HepG2 (cell line): ENCODE data around the gene LITAFD. TPM values are rescaled to one million over a fixed set of nuclear protein-coding genes. Genes with fewer than 3 reads are reported as not detected.

Experiments used
- ASH2L ChIP-seq: fragments of 300-600, 200-600 bp; sonication (generic); IDR thresholded peaks from 2 replicates; pipeline ENCODE4 v1.7.0; 2017; ENCODE audit warnings: low read depth, mild to moderate bottlenecking, moderate library complexity, mixed read lengths, low read length; ENCODE audit not compliant: insufficient read length
- CCDC6 ChIP-seq: sonication (generic); formaldehyde crosslinking; IDR thresholded peaks from 2 replicates; pipeline ENCODE4 v1.8.1; 2022; ENCODE audit warnings: mild to moderate bottlenecking, missing genetic modification reagents, moderate library complexity
- CREM ChIP-seq, 2 experiments: sonication (generic) in 1 of 2; formaldehyde crosslinking in 1 of 2; IDR thresholded peaks; 2 replicates each; pipeline versions ENCODE4 v1.4.0 to v1.6.1; 2016 to 2020; ENCODE audit warnings: antibody characterized with exemption in 1 of 2, mild to moderate bottlenecking in 1 of 2, missing genetic modification reagents in 1 of 2
- KLF9 ChIP-seq: IDR thresholded peaks from 2 replicates; pipeline ENCODE4 v1.6.1; 2016; ENCODE audit warnings: low read depth
- LCORL ChIP-seq, 2 experiments: fragments of 450-650 bp in 1 of 2; sonication (generic) in 1 of 2; formaldehyde crosslinking in 1 of 2; IDR thresholded peaks; 2 replicates each; pipeline versions ENCODE4 v1.5.0 to v1.6.1; 2017 to 2020; ENCODE audit warnings: antibody characterized with exemption in 1 of 2, missing genetic modification reagents in 1 of 2
- PAF1 ChIP-seq: IDR thresholded peaks from 2 replicates; pipeline ENCODE4 v1.6.1; 2016; ENCODE audit warnings: missing genetic modification reagents, missing compliant biosample characterization
- STAG1 ChIP-seq: sonication (generic); formaldehyde crosslinking; IDR thresholded peaks from 2 replicates; pipeline ENCODE4 v1.4.0; 2020; ENCODE audit warnings: missing genetic modification reagents
- TCF7L2 ChIP-seq: IDR thresholded peaks from 2 replicates; pipeline ENCODE4 v1.6.1; 2011; ENCODE audit warnings: mild to moderate bottlenecking, low read depth, low read length, moderate library complexity
- ZBTB49 ChIP-seq: sonication (generic); formaldehyde crosslinking; IDR thresholded peaks from 2 replicates; pipeline ENCODE4 v1.4.0; 2020; ENCODE audit warnings: missing genetic modification reagents, borderline replicate concordance
- ZNF256 ChIP-seq: sonication (generic); formaldehyde crosslinking; conservative IDR thresholded peaks from 2 replicates; pipeline ENCODE4 v1.4.0; 2020; ENCODE audit warnings: missing genetic modification reagents
- ZNF383 ChIP-seq: sonication (generic); formaldehyde crosslinking; IDR thresholded peaks from 2 replicates; pipeline ENCODE4 v1.4.0; 2020; ENCODE audit warnings: missing genetic modification reagents, mild to moderate bottlenecking, borderline replicate concordance
- ZNF646 ChIP-seq: sonication (generic); formaldehyde crosslinking; IDR thresholded peaks from 2 replicates; pipeline ENCODE4 v1.9.0; 2021; ENCODE audit warnings: mild to moderate bottlenecking, missing genetic modification reagents
- ZUFSP ChIP-seq: sonication (generic); formaldehyde crosslinking; IDR thresholded peaks from 2 replicates; pipeline ENCODE4 v1.9.0; 2021; ENCODE audit warnings: missing genetic modification reagents, mild to moderate bottlenecking, borderline replicate concordance
- polyA plus RNA-seq, 8 experiments: library from polyadenylated mRNA; depleted of rRNA in 3 of 8; stranded (reverse) in 7 of 8; unstranded in 1 of 8; fragments of >200 nt; fragmentation: Illumina TruSeq in 4 of 8; extraction: Trizol in 4 of 8; gene quantifications; 2 replicates each; pipeline versions ENCODE4 v1.2.1 to v1.2.3, GENCODE V29; 2011 to 2016; ENCODE audit warnings: low read depth in 4 of 8, missing spikeins in 1 of 8, mixed read lengths in 1 of 8; ENCODE audit not compliant: insufficient read depth in 1 of 8
- total RNA-seq, 5 experiments: library from RNA; depleted of rRNA; stranded (reverse); fragments of >200 nt; fragmentation: Illumina TruSeq; extraction: Trizol; gene quantifications; 2 replicates each; pipeline ENCODE4 v1.2.3, GENCODE V29; 2016; ENCODE audit warnings: low read depth in 1 of 5
- TF ChIP-seq, protein P1 (sequence below): sonication (generic); formaldehyde crosslinking; IDR thresholded peaks from 2 replicates; pipeline ENCODE4 v1.8.0; 2022; ENCODE audit warnings: low read depth, missing genetic modification reagents
- TF ChIP-seq, protein P2 (sequence below): IDR thresholded peaks from 2 replicates; pipeline ENCODE4 v1.6.1; 2016; ENCODE audit warnings: control low read depth

Gene LITAFD
- total and polyA plus RNA-seq, 2 of the 13 experiments (the other 11 are each of a cell fraction or from before 2014, with no cell fraction given): not detected

- TF ChIP-seq ZNF646 (no peak), STAG1 (peak; percentile 49; the same call in 1 of the 2 replicates), ASH2L (peak; percentile 11), ZBTB49 (CRISPR knock-in tag) (no peak), KLF9 (peak; percentile 64; the same call in 1 of the 2 replicates), LCORL (IDR thresholded peaks at IDR 0.05) (no peak), LCORL (CRISPR knock-in tag; IDR thresholded peaks at IDR 0.05) (peak; percentile 83), ZUFSP (CRISPR knock-in tag) (0 out of 2 replicates have a peak, but pooled peaks have one; percentile 33), PAF1 (CRISPR knock-in tag) (peak; percentile 98), TCF7L2 (no peak), CREM (IDR thresholded peaks at IDR 0.05) (peak; percentile 59; the same call in 1 of the 2 replicates), CREM (CRISPR knock-in tag; IDR thresholded peaks at IDR 0.05) (no peak), ZNF256 (CRISPR knock-in tag) (no peak), ZNF383 (CRISPR knock-in tag) (no peak), CCDC6 (CRISPR knock-in tag) (no peak; the same call in 1 of the 2 replicates)
- TF ChIP-seq, protein P1, sequence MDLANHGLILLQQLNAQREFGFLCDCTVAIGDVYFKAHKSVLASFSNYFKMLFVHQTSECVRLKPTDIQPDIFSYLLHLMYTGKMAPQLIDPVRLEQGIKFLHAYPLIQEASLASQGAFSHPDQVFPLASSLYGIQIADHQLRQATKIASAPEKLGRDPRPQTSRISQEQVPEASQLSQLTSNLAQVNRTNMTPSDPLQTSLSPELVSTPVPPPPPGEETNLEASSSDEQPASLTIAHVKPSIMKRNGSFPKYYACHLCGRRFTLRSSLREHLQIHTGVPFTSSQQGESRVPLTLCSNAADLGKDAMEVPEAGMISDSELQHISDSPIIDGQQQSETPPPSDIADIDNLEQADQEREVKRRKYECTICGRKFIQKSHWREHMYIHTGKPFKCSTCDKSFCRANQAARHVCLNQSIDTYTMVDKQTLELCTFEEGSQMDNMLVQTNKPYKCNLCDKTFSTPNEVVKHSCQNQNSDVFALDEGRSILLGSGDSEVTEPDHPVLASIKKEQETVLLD (CRISPR knock-in tag): no peak
- TF ChIP-seq, protein P2, sequence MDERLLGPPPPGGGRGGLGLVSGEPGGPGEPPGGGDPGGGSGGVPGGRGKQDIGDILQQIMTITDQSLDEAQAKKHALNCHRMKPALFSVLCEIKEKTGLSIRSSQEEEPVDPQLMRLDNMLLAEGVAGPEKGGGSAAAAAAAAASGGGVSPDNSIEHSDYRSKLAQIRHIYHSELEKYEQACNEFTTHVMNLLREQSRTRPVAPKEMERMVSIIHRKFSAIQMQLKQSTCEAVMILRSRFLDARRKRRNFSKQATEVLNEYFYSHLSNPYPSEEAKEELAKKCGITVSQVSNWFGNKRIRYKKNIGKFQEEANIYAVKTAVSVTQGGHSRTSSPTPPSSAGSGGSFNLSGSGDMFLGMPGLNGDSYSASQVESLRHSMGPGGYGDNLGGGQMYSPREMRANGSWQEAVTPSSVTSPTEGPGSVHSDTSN (CRISPR knock-in tag): no peak
Observed at GRCh38 chr16:8850279-8850885, 31.8 kb upstream of the LITAFD start (continued).
